SU-DHL-6 (cell line): ENCODE data around the gene DRC3.

ENCODE experiments used
- CTCF ChIP-seq: fragments of 200-600 bp; sonication (generic); IDR thresholded peaks from one replicate; pipeline ENCODE4 v1.5.1; 2017; ENCODE audit warnings: antibody characterized with exemption, mild to moderate bottlenecking, low read length, moderate library complexity; ENCODE audit not compliant: insufficient read depth, poor library complexity, severe bottlenecking
- EZH2phosphoT487 ChIP-seq: fragments of 200-600 bp; sonication (generic), shearing (Covaris generic); conservative IDR thresholded peaks from 2 replicates; pipeline ENCODE4 v1.6.1; 2018; ENCODE audit warnings: mild to moderate bottlenecking, antibody characterized with exemption, low read length, moderate library complexity, mixed read lengths

GRCh38 chr17:17954079-17954478 lies 18.6 kb upstream of the DRC3 start:
- TF ChIP-seq CTCF (no peak), EZH2phosphoT487 (no peak)
